Stimulated activated naive CD8-positive, alpha-beta T cell treated with anti-CD3 and anti-CD28 coated beads, Interleukin-15, amount 100 ng/mL, for 72 hours (primary cell): Measurements from ENCODE around the gene TERC.

ENCODE experiments used
- ATAC-seq: fragments of 150-1000 bp; cut with Tn5 transposase; 2 replicates; pipeline ENCODE4 v1.10.0; 2021; ENCODE audit warnings: mild to moderate bottlenecking, moderate library complexity
- DNase-seq, 2 donors: peaks; one replicate each; pipeline ENCODE4 v3.0.0; 2021 to 2022
- H3K27ac Mint-ChIP-seq, 2 donors: one replicate each; pipeline ENCODE4 v1.8.0; 2022; ENCODE audit warnings: mild to moderate bottlenecking in 2 of 2, mixed read lengths in 2 of 2, moderate library complexity in 2 of 2
- H3K27me3 Mint-ChIP-seq: one replicate; pipeline ENCODE4 v1.8.0; 2022; ENCODE audit warnings: mixed read lengths
- H3K4me1 Mint-ChIP-seq: one replicate; pipeline ENCODE4 v1.8.0; 2022; ENCODE audit warnings: mild to moderate bottlenecking, mixed read lengths
- H3K4me3 Mint-ChIP-seq, 2 donors: one replicate each; pipeline ENCODE4 v1.8.0; 2022; ENCODE audit warnings: mild to moderate bottlenecking in 2 of 2, mixed read lengths in 2 of 2, moderate library complexity in 1 of 2
- H3K9me3 Mint-ChIP-seq, 2 donors: one replicate each; pipeline ENCODE4 v1.8.0; 2022; ENCODE audit warnings: mixed read lengths in 2 of 2

Gene TERC

DNA sequence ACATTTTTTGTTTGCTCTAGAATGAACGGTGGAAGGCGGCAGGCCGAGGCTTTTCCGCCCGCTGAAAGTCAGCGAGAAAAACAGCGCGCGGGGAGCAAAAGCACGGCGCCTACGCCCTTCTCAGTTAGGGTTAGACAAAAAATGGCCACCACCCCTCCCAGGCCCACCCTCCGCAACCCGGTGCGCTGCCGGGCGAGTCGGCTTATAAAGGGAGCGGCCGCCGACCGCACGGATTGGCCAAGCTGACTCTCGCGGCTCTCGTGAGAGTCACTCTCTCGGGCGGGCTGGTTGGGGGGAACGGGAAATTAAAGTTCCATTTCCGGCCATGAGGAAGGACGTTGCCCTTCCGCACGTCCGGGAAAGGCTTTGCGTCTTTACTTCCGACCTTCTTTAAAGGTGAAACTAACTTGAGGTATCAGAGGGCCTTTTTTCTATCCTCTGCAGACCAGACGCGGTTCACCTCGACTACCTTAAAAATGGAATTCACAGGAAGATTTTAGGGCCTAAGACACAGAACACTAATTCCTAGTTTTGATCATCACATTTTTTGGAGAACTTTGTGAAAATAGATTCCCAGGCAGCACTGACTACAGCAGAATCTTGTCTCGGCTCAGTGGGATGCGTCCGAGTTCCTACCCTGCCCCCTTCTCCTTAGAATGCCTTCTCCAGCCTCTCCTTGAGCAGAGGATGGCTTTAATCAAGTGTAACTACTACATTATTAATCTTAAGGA, at the start of gene TERC:
Gene TERC, minus strand, starts transcription at position 179 of the 731 bp plus-strand sequence.
- Mint-ChIP-seq H3K4me1 (peaks cover 19% of the 10 kb centered on the region), H3K9me3 (no peaks in the 10 kb centered on the region), H3K27me3 (no peaks in the 10 kb centered on the region), H3K4me3 (peak within 1 kb of the TSS; percentile 91 to 92), H3K27ac (peak within 1 kb of the TSS; percentile 97 to 98)
- peak; percentile 92 to 96 for DNase-seq
- ATAC-seq, result peak; percentile 90

DNA sequence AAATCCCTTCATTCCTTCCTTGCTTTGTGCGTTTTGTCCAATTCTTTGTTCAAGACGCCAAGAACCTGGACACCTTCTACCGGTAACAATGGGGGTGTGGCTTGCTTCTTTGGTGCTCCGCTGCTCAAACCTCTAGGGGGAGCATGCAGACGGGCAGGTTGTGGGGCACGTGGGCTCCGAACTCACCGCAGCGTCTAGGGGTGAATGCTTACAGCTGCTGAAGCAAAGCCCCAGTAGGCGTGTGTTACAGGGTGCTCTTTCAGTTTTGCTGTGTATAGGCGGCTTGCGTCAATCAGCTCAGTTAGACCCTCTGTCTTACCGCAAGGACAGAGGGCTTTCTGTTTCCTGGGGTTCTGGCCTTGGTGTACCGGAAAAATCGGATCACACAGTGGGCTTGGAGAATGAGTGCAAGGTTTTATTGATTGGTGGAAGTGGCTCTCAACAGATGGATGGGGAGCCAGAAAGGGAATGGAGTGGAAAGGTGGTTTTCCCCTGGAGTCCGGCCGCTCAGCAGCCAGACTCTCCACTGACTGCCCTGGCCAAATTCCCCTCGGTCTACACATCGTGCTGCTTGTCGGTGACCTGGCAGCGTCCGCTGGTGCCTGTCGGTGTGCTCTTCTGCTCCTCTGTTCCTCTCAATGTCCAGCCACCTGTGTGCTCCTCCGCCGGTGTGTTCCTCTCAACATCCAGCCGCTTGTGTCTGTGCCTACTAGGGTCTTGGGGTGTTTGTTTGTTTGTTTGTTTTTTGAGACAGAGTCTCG, 49.1 kb upstream of the TERC start:
- peaks cover 19% of the 10 kb centered on the region for H3K27me3 Mint-ChIP-seq
- DNase-seq (peak; percentile 73 to 86), ATAC-seq (peak; percentile 89)
- H3K9me3 Mint-ChIP-seq, result peaks cover 13 to 15% of the 10 kb centered on the region in 2 donors
- peak overlapping the region; percentile 89 for H3K4me3 Mint-ChIP-seq
- peaks cover 35% of the 10 kb centered on the region for H3K4me1 Mint-ChIP-seq
- peak overlapping the region in 1 of 2 donors; percentile 87 for H3K27ac Mint-ChIP-seq

DNA sequence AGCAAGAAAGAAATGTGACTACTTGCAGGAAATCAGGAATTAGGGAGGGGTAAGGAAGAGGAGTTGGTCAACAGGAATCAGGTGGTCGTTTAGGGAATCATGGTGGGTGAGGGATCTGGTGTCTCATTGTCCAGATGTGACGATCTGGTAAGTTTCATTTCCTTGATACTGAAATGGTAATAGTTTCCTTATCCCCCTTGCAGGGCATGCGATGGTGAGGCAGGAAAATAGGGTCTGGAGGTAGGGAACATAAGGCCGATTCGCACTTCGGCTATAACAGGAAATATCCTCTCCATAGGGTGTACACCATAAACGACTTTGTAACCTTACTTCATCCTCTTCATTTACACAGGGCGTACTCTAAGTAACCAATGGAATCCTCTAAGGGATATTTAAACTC, 48.4 kb upstream of the TERC start:
- Mint-ChIP-seq H3K4me3 (peak overlapping the region; percentile 89), H3K27ac (peak overlapping the region in 1 of 2 donors; percentile 88), H3K9me3 (peaks cover 13 to 15% of the 10 kb centered on the region in 2 donors), H3K4me1 (peaks cover 35% of the 10 kb centered on the region), H3K27me3 (peaks cover 15% of the 10 kb centered on the region)
- ATAC-seq (no peak), DNase-seq (no peak)

DNA sequence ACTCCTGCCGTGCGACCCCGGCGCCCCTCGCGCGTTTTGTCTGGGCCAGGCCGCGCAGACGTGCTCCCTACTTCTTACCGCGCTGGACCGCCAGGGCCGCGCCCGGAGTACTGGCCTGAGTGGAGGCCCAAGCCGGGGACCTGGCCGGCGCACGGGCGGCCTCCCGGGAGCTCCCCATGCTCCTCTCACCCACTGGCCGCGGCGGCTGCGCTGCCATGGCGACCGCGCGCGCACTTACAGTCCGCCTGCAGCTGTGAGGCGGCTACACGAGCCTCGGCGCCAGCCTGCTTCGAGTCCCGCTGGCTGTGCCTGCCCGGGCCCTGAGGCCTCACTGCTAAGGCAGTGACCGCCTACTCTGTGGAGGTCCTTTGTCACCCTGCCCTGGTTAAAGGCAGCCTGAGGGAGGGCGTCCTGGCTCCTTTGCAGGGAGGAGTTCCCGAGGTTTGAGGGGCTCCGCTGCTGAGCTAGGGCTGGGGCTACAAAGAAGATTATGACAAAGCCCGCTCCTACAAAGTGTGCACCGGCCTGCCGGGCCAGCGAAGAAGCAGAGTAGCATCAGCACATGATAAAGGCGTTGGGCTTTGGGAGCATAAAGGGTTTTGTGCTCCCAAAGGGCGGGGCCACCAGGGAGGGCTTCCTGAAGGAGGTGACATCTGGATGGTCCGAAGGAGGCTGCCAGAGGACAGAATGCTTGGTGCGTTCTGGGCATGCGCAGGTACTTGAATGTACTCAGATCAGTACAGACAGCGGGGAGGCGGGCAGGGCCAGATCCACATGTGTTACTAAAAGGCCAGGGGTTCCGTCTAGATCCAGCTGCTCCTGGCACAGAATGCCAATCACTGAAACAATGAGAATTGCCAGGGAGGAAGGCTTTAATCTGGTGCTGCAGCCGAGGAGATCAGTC, 47.7 kb upstream of the TERC start, which contains the start of the genes LRRC34 and LRRIQ4:
Gene LRRC34, minus strand, starts transcription at position 573 of the 904 bp plus-strand sequence. Its CDS starts 356 bp downstream, at position 217.
Gene LRRIQ4, plus strand, starts transcription at position 539 of the 904 bp plus-strand sequence. CDS start 9,052 bp downstream, outside the sequence.
- Mint-ChIP-seq H3K27me3 (peaks cover 10% of the 10 kb centered on the region), H3K27ac (peak within 1 kb of the TSS; percentile 71 to 89), H3K4me3 (peak within 1 kb of the TSS; percentile 89), H3K4me1 (peaks cover 35% of the 10 kb centered on the region), H3K9me3 (peaks cover 13 to 15% of the 10 kb centered on the region in 2 donors)
- ATAC-seq (peak; percentile 78), DNase-seq (peak; percentile 65 to 77)

DNA sequence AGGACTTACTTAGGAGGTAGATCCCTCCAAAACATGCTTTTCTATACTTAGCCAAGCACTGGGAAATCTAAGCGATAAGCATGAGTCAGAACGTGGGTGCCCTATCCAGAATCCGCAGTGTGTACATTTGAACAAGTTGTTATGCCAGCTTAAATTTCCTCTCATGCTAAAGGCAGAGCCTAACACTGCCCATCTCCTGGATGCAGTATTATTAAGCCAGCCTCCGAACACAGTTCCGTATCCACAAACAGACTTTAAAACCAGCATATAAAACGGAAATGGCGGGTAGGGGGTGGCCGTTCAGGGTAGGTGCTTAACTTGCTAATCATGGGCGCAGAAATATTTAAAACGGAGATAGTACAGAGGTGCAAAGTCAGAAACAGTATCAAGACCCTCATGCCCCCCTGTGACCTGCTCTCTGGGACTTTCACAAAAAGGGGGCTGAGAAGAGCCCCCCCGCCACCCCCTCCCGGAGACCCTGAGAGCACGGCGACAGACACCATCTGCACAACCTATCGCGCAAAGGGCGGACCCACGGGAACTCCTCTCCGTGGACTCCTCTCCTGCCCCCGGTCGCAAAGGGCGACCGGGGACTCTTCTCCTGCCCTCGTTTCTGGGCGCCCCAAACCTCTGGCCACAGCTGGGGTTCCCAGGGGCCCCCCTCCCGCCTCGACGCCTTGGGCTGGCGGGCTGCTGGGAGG, 46.9 kb upstream of the TERC start:
- peak overlapping the region; percentile 71 to 89 for H3K27ac Mint-ChIP-seq
- H3K4me1 Mint-ChIP-seq, result peaks cover 35% of the 10 kb centered on the region
- ATAC-seq (peak; percentile 42), DNase-seq (peak in 1 of 2 donors; percentile 5)
- H3K9me3 Mint-ChIP-seq, result peaks cover 13 to 15% of the 10 kb centered on the region in 2 donors
- H3K4me3 Mint-ChIP-seq, result peak overlapping the region; percentile 89
- H3K27me3 Mint-ChIP-seq, result peaks cover 10% of the 10 kb centered on the region

DNA sequence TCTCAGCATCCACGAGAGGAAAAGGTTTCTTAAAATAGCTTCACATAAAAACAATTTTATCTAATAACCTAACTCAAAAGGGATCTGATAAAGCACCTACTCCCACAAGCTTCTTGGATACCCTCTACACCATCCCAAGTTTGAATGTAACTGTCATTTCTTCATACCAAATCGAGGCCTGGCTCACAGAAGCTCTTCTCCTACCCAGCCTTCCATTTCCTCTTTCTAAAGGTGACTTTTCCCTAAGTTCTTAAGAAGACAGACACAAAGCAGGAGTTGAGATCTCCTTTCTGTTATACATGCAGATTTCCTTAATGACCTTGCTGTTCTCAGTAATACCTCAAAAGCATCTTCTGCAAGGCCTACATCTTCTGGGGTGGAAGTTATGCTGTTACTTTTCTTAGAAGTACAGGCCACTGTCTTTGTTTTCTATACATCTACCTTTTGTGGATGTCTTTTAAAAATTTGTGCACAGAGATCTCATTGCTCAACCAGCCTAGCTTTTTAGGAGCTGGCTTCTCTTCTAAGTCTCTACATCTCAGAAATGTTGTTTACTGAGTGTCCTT, 44.5 kb upstream of the TERC start:
- no peak overlapping the region for H3K4me3 Mint-ChIP-seq
- H3K27me3 Mint-ChIP-seq, result peaks cover 10% of the 10 kb centered on the region
- H3K4me1 Mint-ChIP-seq, result peaks cover 32% of the 10 kb centered on the region
- H3K9me3 Mint-ChIP-seq, result no peaks in the 10 kb centered on the region
- ATAC-seq, result no peak
- no peak overlapping the region for H3K27ac Mint-ChIP-seq
- DNase-seq, result no peak

DNA sequence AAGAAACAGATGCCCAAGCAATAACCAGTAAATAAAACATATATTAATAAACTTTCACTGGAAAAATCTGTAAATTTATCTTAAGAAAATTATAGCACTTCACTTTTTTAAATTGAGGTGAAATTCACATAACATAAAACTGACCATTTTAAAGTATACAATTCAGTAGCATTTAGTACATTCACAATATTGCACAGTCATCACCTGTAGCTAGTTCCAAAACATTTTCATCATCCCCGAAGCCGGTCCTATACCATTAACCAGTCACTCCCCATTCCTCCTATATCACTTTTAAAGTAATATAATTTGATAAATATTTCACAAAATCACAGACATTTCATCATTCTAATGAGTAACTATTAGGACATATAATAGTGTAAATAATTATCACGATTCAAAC, 39.8 kb upstream of the TERC start:
- H3K4me1 Mint-ChIP-seq, result peaks cover 6% of the 10 kb centered on the region
- no peaks in the 10 kb centered on the region for H3K27me3 Mint-ChIP-seq
- H3K9me3 Mint-ChIP-seq, result no peaks in the 10 kb centered on the region
- H3K4me3 Mint-ChIP-seq, result no peak overlapping the region
- DNase-seq (no peak), ATAC-seq (no peak)
- H3K27ac Mint-ChIP-seq, result no peak overlapping the region

DNA sequence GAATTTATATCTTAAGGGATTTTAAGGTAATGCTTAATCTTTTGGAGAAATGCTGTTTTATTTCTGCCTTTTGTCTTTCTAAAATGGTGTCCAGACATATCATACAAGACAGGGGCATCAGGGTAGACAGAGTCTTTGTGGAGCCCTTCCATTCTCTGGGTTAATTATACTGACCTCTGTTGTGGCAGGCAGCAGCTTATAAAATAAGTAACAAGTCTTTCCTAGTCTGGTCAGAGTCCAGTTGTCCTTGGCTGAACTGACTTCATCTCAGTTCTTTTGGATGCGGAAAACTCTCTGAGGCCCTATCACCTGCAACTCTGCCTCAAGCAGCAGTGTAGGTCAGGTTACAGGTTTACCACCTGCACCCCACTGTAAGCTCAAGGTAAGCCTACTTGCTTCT, 27.5 kb upstream of the TERC start:
- no peaks in the 10 kb centered on the region for H3K9me3 Mint-ChIP-seq
- no peak overlapping the region for H3K27ac Mint-ChIP-seq
- H3K4me3 Mint-ChIP-seq, result no peak overlapping the region
- no peaks in the 10 kb centered on the region for H3K27me3 Mint-ChIP-seq
- DNase-seq (no peak), ATAC-seq (no peak)
- no peaks in the 10 kb centered on the region for H3K4me1 Mint-ChIP-seq

DNA sequence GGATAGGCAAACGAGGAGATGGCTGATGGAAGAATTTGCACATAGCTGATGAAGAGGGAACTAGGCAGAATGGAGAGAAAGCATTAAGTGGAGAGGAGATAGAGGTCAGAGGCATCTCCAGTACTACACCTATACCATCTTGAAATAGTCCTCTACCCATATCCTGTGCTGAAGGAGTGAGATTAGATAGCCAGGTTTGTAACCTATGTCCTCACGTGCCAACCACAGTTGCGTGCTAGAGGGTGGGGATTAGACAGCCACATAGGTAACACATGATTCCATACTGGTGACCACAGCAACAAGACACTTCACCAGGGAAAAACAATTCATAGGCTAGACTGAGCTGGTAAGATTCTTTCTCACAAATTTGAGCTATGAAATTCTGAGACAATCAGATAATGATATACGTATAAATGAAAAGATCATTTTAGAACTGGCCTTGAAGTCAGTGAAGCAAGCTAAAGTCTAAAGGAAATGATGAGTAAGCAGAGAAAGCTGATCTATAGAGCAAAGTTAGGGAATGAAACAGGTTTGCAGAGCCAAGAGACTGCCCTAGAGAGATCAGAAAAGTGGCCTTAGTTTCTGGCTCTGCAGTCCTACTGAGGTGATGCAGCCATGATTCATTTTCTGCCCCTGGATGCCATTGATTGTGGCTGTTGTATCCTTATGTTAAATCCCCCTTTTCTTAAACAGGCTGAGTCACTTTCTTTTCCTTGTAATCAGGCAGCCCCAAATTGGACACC, 26.0 kb upstream of the TERC start:
- H3K27me3 Mint-ChIP-seq, result no peaks in the 10 kb centered on the region
- no peak for DNase-seq
- no peaks in the 10 kb centered on the region for H3K4me1 Mint-ChIP-seq
- no peaks in the 10 kb centered on the region for H3K9me3 Mint-ChIP-seq
- ATAC-seq, result no peak
- no peak overlapping the region for H3K4me3 Mint-ChIP-seq
- no peak overlapping the region for H3K27ac Mint-ChIP-seq

DNA sequence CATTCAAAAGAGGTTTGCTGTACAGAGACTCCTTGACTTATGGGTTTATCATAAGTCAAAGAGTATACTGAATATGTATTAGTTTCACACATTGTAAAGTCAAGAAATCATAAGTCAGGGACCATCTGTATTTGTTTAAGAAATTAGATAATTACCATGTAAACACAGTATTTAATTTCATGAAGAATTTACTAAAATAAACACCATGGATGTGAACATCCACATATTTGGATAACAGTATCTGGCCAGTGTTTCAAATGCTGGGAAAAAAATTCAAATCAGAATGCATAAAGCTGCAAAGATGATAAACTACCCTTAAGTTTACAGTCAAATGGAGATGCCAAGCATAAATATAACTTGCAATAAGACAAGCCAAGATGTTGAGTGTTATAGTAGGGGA, 25.4 kb upstream of the TERC start:
- Mint-ChIP-seq H3K27me3 (no peaks in the 10 kb centered on the region), H3K9me3 (no peaks in the 10 kb centered on the region), H3K27ac (peak overlapping the region in 1 of 2 donors; percentile 38), H3K4me3 (no peak overlapping the region), H3K4me1 (no peaks in the 10 kb centered on the region)
- DNase-seq (no peak), ATAC-seq (no peak)

DNA sequence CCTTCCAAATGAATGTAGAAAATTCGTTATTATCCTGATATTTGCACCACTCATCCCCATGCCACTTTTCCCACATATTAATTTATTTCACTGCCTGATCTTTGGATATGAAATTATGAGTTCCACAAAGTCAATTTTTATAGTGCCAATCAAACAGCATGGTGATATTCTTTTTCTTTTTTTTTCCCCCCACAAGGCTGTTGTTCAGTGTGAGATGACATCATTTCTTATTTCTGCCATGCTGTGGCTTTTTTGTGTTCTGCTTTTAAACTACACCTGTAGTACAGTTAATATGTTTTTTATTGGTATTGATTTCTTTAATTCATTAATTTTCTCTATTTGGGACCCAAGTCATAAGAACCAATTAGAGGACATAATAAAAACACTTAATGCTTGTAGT, 22.9 kb upstream of the TERC start:
- ATAC-seq (no peak), DNase-seq (no peak)
- Mint-ChIP-seq H3K27me3 (no peaks in the 10 kb centered on the region), H3K4me3 (no peak overlapping the region), H3K27ac (no peak overlapping the region), H3K4me1 (no peaks in the 10 kb centered on the region), H3K9me3 (no peaks in the 10 kb centered on the region)

DNA sequence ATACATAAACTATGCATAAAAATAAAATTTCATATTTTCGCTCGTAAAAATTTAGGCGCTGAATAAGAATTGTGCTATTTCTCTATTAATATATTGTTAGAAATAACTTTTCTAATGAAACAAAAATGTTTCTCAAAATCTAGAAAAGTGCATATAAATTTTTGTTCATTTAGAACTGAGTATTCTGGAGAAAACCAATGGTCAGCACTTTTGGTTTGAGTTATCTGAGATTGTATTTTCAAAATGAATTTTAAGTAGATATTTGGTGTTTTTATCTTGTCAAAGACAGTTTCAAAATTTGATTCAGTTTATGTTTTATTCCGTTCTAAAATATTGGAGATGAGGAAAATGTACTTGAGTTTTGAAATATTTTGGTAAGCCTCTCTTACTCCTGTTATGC, 22.3 kb upstream of the TERC start:
- H3K27me3 Mint-ChIP-seq, result no peaks in the 10 kb centered on the region
- DNase-seq (no peak), ATAC-seq (no peak)
- no peak overlapping the region for H3K27ac Mint-ChIP-seq
- no peaks in the 10 kb centered on the region for H3K4me1 Mint-ChIP-seq
- H3K4me3 Mint-ChIP-seq, result no peak overlapping the region
- H3K9me3 Mint-ChIP-seq, result no peaks in the 10 kb centered on the region

DNA sequence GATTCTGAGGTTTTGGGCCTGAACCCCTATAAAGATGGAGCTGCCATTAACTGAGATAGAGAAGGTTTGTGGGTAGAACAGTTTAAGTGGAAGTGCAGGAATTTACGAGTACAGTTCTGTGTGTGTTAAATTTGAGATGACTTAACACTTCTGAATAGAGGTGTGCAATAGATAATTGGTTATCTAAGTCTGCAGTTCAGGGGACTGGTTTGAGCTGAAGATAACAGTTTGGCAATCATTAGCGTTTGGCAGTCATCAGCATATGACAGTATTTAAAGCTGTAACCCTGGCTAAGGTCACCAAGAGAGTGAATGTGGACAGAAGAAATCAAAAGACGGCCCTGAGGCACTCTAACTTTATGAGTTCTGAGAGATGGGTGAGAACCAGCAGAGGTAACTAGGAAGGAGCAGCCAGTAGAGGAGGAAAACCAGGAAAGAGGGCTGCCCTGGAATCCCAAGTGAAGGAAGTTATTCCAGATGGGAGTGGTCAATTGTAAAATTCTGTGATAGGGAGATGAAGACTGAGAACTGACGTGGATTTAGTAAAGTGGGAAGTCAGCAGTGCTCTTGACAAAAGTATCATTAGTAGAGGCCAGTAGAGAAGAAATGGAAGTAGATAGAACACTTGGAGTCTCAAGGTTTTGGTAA, 16.5 kb upstream of the TERC start:
- peaks cover 49% of the 10 kb centered on the region for H3K4me1 Mint-ChIP-seq
- H3K27ac Mint-ChIP-seq, result peak overlapping the region in 1 of 2 donors; percentile 41
- H3K27me3 Mint-ChIP-seq, result no peaks in the 10 kb centered on the region
- ATAC-seq, result no peak
- DNase-seq, result no peak
- no peak overlapping the region for H3K4me3 Mint-ChIP-seq
- no peaks in the 10 kb centered on the region for H3K9me3 Mint-ChIP-seq
